Gastrocnemius medialis (tissue), 4 donors: ENCODE data around the gene CNP. TPM values are rescaled to one million over a fixed set of nuclear protein-coding genes. Genes with fewer than 3 reads are reported as not detected.

ENCODE experiments used
- ATAC-seq, 2 donors: fragments of 150-250 bp; one replicate each; pipeline ENCODE4 v1.9.1; 2016
- DNase-seq, 2 donors: peaks; one replicate each; pipeline ENCODE4 v3.0.0-alpha.2; 2019
- H3K27ac ChIP-seq, 4 donors: fragments of 200-600 bp; sonication (generic); 1 replicate in 1 of 4; 2 replicates in 3 of 4; pipeline ENCODE4 v1.5.1; 2016 to 2018; ENCODE audit warnings: mild to moderate bottlenecking in 2 of 4, moderate library complexity in 1 of 4
- H3K27me3 ChIP-seq, 3 donors: fragments of 200-600 bp; sonication (generic) in 2 of 3; 1 replicate in 1 of 3; 2 replicates in 2 of 3; pipeline versions ENCODE4 v1.5.1 to v1.6.0; 2016 to 2019; ENCODE audit warnings: mild to moderate bottlenecking in 1 of 3, moderate library complexity in 1 of 3
- H3K36me3 ChIP-seq, 2 donors: fragments of 200-600 bp; sonication (generic) in 1 of 2; one replicate each; pipeline ENCODE4 v1.5.1; 2017 to 2018
- H3K4me1 ChIP-seq, 2 donors: fragments of 200-600 bp; sonication (generic) in 1 of 2; one replicate each; pipeline ENCODE4 v1.5.1; 2016 to 2017; ENCODE audit warnings: mild to moderate bottlenecking in 2 of 2
- H3K4me3 ChIP-seq, 4 donors: fragments of 200-600 bp; sonication (generic) in 3 of 4; 1 replicate in 1 of 4; 2 replicates in 3 of 4; pipeline ENCODE4 v1.5.1; 2016 to 2019; ENCODE audit warnings: mild to moderate bottlenecking in 2 of 4
- H3K9me3 ChIP-seq, 3 donors: fragments of 200-600 bp; sonication (generic) in 2 of 3; 1 replicate in 1 of 3; 2 replicates in 2 of 3; pipeline ENCODE4 v1.5.1; 2016 to 2019
- POLR2A ChIP-seq, 2 donors: fragments of 450-650 bp; IDR thresholded peaks; one replicate each; pipeline ENCODE4 v1.6.1; 2017; ENCODE audit warnings: antibody characterized with exemption in 2 of 2, mild to moderate bottlenecking in 2 of 2, moderate library complexity in 2 of 2
- in situ Hi-C, 4 donors: fragments of 200-750 bp; cut with MboI; loops; one replicate each; pipeline versions ENCODE4 v1.15.0 to v1.8.0; 2017; ENCODE audit warnings: low sequenced_read_pairs in 4 of 4
- intact Hi-C: fragments of 100-400 bp; cut with DNase I; formaldehyde crosslinking; loops from one replicate; pipeline ENCODE4 v1.15.1; 2023; ENCODE audit warnings: low total_unique reads
- total RNA-seq, 4 donors: library from RNA; depleted of rRNA; stranded (reverse); fragments of >200 nt; gene quantifications; one replicate each; pipeline versions ENCODE4 v1.1.0 to v1.2.3, GENCODE V29; 2016
- TF ChIP-seq, protein P1 (sequence below), 5 experiments: fragments of 450-650 bp in 3 of 5; fragments of 200-600 bp in 2 of 5; sonication (generic) in 2 of 5; IDR thresholded peaks in 4 of 5; conservative IDR thresholded peaks in 1 of 5; 1 replicate in 4 of 5; 2 replicates in 1 of 5; pipeline ENCODE4 v1.5.1; 2016 to 2019; ENCODE audit warnings: antibody characterized with exemption in 5 of 5, mild to moderate bottlenecking in 3 of 5, moderate library complexity in 3 of 5

The CNP gene
- total RNA-seq, 4 donors from 2014 or later, result 15.1 to 26.2 (median 20.4) TPM

GRCh38 chr17:41948762-41949460, 17.7 kb upstream of the CNP start:
- Histone ChIP-seq H3K9me3 (no peaks in the 10 kb centered on the region), H3K27ac (peak overlapping the region in 3 of 4 donors; percentile 30 to 57 (median 46)), H3K36me3 (no peaks in the 10 kb centered on the region), H3K4me1 (peaks cover 0 to 7% of the 10 kb centered on the region in 2 donors), H3K27me3 (no peaks in the 10 kb centered on the region), H3K4me3 (no peak overlapping the region)
- ATAC-seq (peak in 1 of 2 donors; percentile 44), DNase-seq (no peak)
- intact Hi-C loops (no loop called here), in situ Hi-C loops (no loop called here)
- TF ChIP-seq, protein P1, sequence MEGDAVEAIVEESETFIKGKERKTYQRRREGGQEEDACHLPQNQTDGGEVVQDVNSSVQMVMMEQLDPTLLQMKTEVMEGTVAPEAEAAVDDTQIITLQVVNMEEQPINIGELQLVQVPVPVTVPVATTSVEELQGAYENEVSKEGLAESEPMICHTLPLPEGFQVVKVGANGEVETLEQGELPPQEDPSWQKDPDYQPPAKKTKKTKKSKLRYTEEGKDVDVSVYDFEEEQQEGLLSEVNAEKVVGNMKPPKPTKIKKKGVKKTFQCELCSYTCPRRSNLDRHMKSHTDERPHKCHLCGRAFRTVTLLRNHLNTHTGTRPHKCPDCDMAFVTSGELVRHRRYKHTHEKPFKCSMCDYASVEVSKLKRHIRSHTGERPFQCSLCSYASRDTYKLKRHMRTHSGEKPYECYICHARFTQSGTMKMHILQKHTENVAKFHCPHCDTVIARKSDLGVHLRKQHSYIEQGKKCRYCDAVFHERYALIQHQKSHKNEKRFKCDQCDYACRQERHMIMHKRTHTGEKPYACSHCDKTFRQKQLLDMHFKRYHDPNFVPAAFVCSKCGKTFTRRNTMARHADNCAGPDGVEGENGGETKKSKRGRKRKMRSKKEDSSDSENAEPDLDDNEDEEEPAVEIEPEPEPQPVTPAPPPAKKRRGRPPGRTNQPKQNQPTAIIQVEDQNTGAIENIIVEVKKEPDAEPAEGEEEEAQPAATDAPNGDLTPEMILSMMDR (IDR thresholded peaks at IDR 0.05 in 4 of 5, conservative IDR thresholded peaks at IDR 0.05 in 1 of 5), result no peak
- TF ChIP-seq POLR2A (IDR thresholded peaks at IDR 0.05), result no peak

DNA sequence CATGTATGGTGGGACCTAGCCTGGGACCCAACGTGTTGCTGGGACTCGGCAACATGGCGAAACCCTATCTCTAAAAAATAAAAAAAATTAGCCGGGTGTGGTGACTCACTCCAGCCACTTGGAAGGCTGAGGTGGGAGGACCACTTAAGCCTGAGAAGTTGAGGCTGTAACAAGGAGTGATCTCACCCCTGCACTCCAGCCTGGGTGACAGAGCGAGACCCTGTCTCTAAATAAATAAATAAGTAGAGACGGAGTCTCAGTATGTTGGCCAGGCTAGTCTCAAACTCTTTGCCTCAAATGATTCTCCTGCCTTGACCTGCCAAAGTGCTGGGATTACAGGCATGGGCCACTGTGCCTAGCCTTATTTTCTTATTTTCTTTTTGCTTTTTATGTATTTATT, 10.1 kb upstream of the CNP start:
- no peak for DNase-seq
- TF ChIP-seq, protein P1 (IDR thresholded peaks at IDR 0.05 in 4 of 5, conservative IDR thresholded peaks at IDR 0.05 in 1 of 5), result no peak
- TF ChIP-seq POLR2A (IDR thresholded peaks at IDR 0.05), result no peak
- intact Hi-C loops (no loop called here), in situ Hi-C loops (no loop called here)
- no peaks in the 10 kb centered on the region for H3K4me1 ChIP-seq
- ATAC-seq, result no peak
- H3K4me3 ChIP-seq, result no peak overlapping the region
- H3K27ac ChIP-seq, result no peak overlapping the region
- H3K36me3 ChIP-seq, result no peaks in the 10 kb centered on the region
- no peaks in the 10 kb centered on the region for H3K27me3 ChIP-seq
- no peaks in the 10 kb centered on the region for H3K9me3 ChIP-seq

DNA sequence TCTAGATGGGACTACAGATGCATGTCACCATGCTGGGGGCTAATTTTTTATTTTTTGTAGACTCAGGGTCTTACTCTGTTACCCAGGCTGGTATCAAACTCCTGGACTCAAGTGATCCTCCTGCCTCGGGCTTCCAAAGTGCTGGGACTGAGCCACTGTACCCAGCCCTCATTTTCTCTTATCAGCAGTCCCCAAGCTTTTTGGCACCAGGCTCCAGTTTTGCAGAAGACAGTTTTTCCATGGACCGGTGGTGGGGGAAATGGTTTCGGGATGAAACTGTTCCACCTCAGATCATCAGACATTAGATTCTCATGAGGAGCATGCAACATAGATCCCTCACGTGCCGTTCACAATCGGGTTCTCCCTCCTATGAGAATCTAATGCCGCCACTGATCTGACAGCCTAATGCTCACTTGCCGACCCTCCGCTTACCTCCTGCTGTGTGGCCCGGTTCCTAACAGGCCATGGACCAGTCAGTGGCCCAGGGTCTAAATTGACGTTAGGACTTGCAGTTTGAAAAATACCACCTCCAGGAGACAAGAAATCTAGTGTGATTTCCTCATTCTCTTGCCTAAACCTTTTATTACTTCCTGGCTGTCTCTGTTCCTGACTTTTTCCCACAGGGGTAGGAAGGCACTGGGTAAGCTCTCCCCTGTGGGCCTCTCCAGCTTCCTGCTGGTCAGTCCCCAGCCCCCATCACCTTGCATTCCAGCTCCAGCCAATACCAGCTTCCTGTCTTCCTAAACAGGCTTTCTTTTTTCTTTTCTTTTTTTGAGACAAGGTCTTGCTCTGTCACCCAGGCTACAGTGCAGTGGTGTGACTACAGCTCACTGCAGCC, 9.3 kb upstream of the CNP start:
- intact Hi-C loops, result no loop called here
- no peak for ATAC-seq
- Histone ChIP-seq H3K27me3 (no peaks in the 10 kb centered on the region), H3K4me3 (no peak overlapping the region), H3K36me3 (no peaks in the 10 kb centered on the region), H3K9me3 (no peaks in the 10 kb centered on the region), H3K4me1 (peaks cover 0 to under 1% of the 10 kb centered on the region in 2 donors), H3K27ac (no peak overlapping the region)
- DNase-seq, result no peak
- in situ Hi-C loops, result no loop called here
- TF ChIP-seq, protein P1 (IDR thresholded peaks at IDR 0.05 in 4 of 5, conservative IDR thresholded peaks at IDR 0.05 in 1 of 5), result no peak
- no peak for TF ChIP-seq POLR2A (IDR thresholded peaks at IDR 0.05)

- TF ChIP-seq POLR2A (IDR thresholded peaks at IDR 0.05), result no peak
- TF ChIP-seq, protein P1 (IDR thresholded peaks at IDR 0.05 in 4 of 5, conservative IDR thresholded peaks at IDR 0.05 in 1 of 5), result no peak
- intact Hi-C loops (no loop called here), in situ Hi-C loops (no loop called here)
- no peak overlapping the region for H3K4me3 ChIP-seq
- H3K9me3 ChIP-seq, result no peaks in the 10 kb centered on the region
- ATAC-seq (no peak), DNase-seq (no peak)
- no peaks in the 10 kb centered on the region for H3K27me3 ChIP-seq
- no peaks in the 10 kb centered on the region for H3K36me3 ChIP-seq
- H3K27ac ChIP-seq, result no peak overlapping the region
- peaks cover 5 to 7% of the 10 kb centered on the region in 2 donors for H3K4me1 ChIP-seq
These were observed 8.6 kb upstream of the CNP start for GRCh38 chr17:41957869-41958439.
